SK-N-SH treated with all-trans-retinoic acid at 6 μM for 48 hours (cell line): Measurements from ENCODE around the gene MIOS.

ENCODE experiments used
- OSR1 ChIP-seq: fragments of 250-450 bp; sonication (Bioruptor Pico); IDR thresholded peaks from 2 replicates; pipeline ENCODE4 v1.8.0; 2022; ENCODE audit warnings: moderate library complexity, mild to moderate bottlenecking, inconsistent platforms
- RARB ChIP-seq: fragments of 250-450 bp; sonication (Bioruptor Pico); IDR thresholded peaks from 2 replicates; pipeline ENCODE4 v1.8.0; 2021; ENCODE audit warnings: mild to moderate bottlenecking, moderate library complexity
- TOX ChIP-seq: fragments of 250-450 bp; sonication (Bioruptor Pico); IDR thresholded peaks from 2 replicates; pipeline ENCODE4 v1.8.0; 2021; ENCODE audit warnings: mild to moderate bottlenecking, moderate library complexity, borderline replicate concordance
- ZFP3 ChIP-seq: fragments of 250-450 bp; sonication (Bioruptor Pico); IDR thresholded peaks from 2 replicates; pipeline ENCODE4 v1.5.0; 2020; ENCODE audit warnings: mild to moderate bottlenecking, moderate library complexity
- ZNF8 ChIP-seq: fragments of 450-650 bp; formaldehyde crosslinking; IDR thresholded peaks from 2 replicates; pipeline ENCODE4 v1.5.0; 2020; ENCODE audit warnings: mild to moderate bottlenecking, moderate library complexity
- TF ChIP-seq, protein P1 (sequence below): fragments of 250-450 bp; sonication (Bioruptor Pico); IDR thresholded peaks from 2 replicates; pipeline ENCODE4 v1.8.0; 2021; ENCODE audit warnings: low read depth, mild to moderate bottlenecking, moderate library complexity, borderline replicate concordance

DNA sequence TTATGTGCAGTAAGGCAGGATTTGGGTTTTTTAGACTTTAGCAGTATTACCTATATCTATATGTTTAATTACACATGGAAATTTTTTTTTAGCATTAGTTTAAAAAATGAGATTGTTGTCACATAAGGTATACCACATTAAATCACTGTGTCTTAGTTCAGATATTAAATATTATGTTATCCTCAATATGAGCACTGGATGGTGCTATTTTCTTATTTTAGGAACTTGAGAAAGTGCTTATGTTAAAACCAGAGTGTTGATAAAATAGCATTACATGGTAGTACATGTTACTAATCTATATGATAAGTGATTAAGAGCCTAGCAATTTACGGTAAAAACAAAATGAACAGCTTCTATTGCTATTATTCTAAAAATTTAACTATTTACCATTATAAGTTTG lies 28.8 kb downstream of the MIOS start:
- TF ChIP-seq, protein P1, sequence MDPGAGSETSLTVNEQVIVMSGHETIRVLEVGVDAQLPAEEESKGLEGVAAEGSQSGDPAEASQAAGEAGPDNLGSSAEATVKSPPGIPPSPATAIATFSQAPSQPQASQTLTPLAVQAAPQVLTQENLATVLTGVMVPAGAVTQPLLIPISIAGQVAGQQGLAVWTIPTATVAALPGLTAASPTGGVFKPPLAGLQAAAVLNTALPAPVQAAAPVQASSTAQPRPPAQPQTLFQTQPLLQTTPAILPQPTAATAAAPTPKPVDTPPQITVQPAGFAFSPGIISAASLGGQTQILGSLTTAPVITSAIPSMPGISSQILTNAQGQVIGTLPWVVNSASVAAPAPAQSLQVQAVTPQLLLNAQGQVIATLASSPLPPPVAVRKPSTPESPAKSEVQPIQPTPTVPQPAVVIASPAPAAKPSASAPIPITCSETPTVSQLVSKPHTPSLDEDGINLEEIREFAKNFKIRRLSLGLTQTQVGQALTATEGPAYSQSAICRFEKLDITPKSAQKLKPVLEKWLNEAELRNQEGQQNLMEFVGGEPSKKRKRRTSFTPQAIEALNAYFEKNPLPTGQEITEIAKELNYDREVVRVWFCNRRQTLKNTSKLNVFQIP (CRISPR knock-in tag), result no peak
- no peak for TF ChIP-seq OSR1 (CRISPR knock-in tag)
- no peak for TF ChIP-seq TOX
- TF ChIP-seq ZFP3 (CRISPR knock-in tag), result no peak
- no peak for TF ChIP-seq ZNF8 (CRISPR knock-in tag)
- TF ChIP-seq RARB, result no peak
